Psoas muscle (tissue), 8 donors: ENCODE measurements around the gene ARAP3. TPM values are rescaled to one million over a fixed set of nuclear protein-coding genes. Genes with fewer than 3 reads are reported as not detected.

Experiments
- ATAC-seq, 4 donors: fragments of 200-7000 bp; cut with Tn5 transposase; one replicate each; pipeline ENCODE4 v1.9.1; 2020; ENCODE audit warnings: moderate library complexity in 3 of 4, mild to moderate bottlenecking in 2 of 4
- DNase-seq, 2 donors: peaks; one replicate each; pipeline ENCODE4 v3.0.0-alpha.2; 2020
- H3K27ac ChIP-seq: fragments of 200-600 bp; one replicate; pipeline ENCODE4 v1.8.0; 2022
- H3K27me3 ChIP-seq, 3 donors: fragments of 200-600 bp in 1 of 3; one replicate each; pipeline versions ENCODE4 v1.6.1 to v1.8.0; 2013 to 2022; ENCODE audit warnings: low read length in 2 of 3, mild to moderate bottlenecking in 2 of 3, moderate library complexity in 1 of 3; ENCODE audit not compliant: insufficient read depth in 3 of 3
- H3K36me3 ChIP-seq, 2 donors: fragments of 200-600 bp in 1 of 2; one replicate each; pipeline versions ENCODE4 v1.6.1 to v1.8.0; 2013 to 2022; ENCODE audit warnings: low read depth in 1 of 2, mild to moderate bottlenecking in 1 of 2, moderate library complexity in 1 of 2; ENCODE audit not compliant: insufficient read depth in 1 of 2
- H3K4me1 ChIP-seq: fragments of 200-600 bp; one replicate; pipeline ENCODE4 v1.8.0; 2022
- H3K4me3 ChIP-seq: fragments of 200-600 bp; one replicate; pipeline ENCODE4 v1.8.0; 2022; ENCODE audit warnings: mild to moderate bottlenecking
- H3K9me3 ChIP-seq: fragments of 200-600 bp; one replicate; pipeline ENCODE4 v1.8.0; 2022
- CTCF ChIP-seq: fragments of 200-600 bp; IDR thresholded peaks from one replicate; pipeline ENCODE4 v1.8.0; 2022; ENCODE audit warnings: antibody characterized with exemption
- WGBS, 3 donors: extraction: QIAGEN DNeasy Blood & Tissue Kit; methylation state at CpG; one replicate each; pipeline versions ENCODE4 v1.1.6 to v1.1.7; 2013; 5-methylcytosine and 5-hydroxymethylcytosine counted together
- intact Hi-C, 2 donors: fragments of 100-400 bp; cut with DNase I; formaldehyde crosslinking; loops; one replicate each; pipeline versions ENCODE4 v1.11.0 to v1.14.2; 2022
- polyA plus RNA-seq, 3 donors: library from polyadenylated mRNA; stranded (reverse); fragments of 200-250 nt; gene quantifications; one replicate each; pipeline ENCODE4 v1.2.3, GENCODE V29; 2013
- total RNA-seq, 4 donors: library from RNA; stranded (reverse); fragmentation: NEBNext Ultra II Directional in 2 of 4; extraction: Animal tissue kit (Norgen Biotek cat#: 25700) in 2 of 4; gene quantifications; one replicate each; pipeline versions ENCODE4 v1.2.1 to v1.2.4, GENCODE V29; 2021 to 2023
- donor health status: healthy with polysubstance abuse.
- donor health status: DM: no; HTN: no; CAD: no; lungs with moderate emphysema.
- donor health status: Bipolar disorder and iron deficiency.
- donor health status: healthy.
- donor health status: DM: yes; HTN: yes; CAD: no.
- donor health status: DM: no; HTN: no; CAD: no.
- donor health status: DM: no; HTN: no; CAD: no.
- donor health status: DM: yes; HTN: yes; CAD: no.

Gene ARAP3
- total and polyA plus RNA-seq, 7 donors, result 2.4 to 10.0 (median 5.2) TPM

GRCh38 chr5:141675672-141676071, 6.4 kb downstream of the ARAP3 start:
- intact Hi-C loops, result no loop called here
- no peak for DNase-seq
- 78 to 81% (median 80%) methylated on average over 4 of the region's 4 CpGs for WGBS, 3 donors
- Histone ChIP-seq H3K36me3 (no peaks in the 10 kb centered on the region), H3K4me3 (no peak overlapping the region), H3K9me3 (no peaks in the 10 kb centered on the region), H3K27me3 (peaks cover 0 to 6% (median 0%) of the 10 kb centered on the region in 3 donors), H3K27ac (no peak overlapping the region), H3K4me1 (no peaks in the 10 kb centered on the region)
- no peak for ATAC-seq
- TF ChIP-seq CTCF, result no peak

GRCh38 chr5:141674747-141675146, 7.3 kb downstream of the ARAP3 start:
- H3K27ac ChIP-seq, result no peak overlapping the region
- ATAC-seq (no peak), DNase-seq (no peak)
- H3K27me3 ChIP-seq, result no peaks in the 10 kb centered on the region
- no peaks in the 10 kb centered on the region for H3K4me1 ChIP-seq
- intact Hi-C loops, result no loop called here
- H3K36me3 ChIP-seq, result no peaks in the 10 kb centered on the region
- no peaks in the 10 kb centered on the region for H3K9me3 ChIP-seq
- no peak overlapping the region for H3K4me3 ChIP-seq
- TF ChIP-seq CTCF, result no peak
- WGBS, 3 donors, result 41 to 45% (median 44%) methylated on average over 5 of the region's 5 CpGs

GRCh38 chr5:141672841-141673813, 8.9 kb downstream of the ARAP3 start:
- Histone ChIP-seq H3K27ac (no peak overlapping the region), H3K4me3 (no peak overlapping the region), H3K27me3 (no peaks in the 10 kb centered on the region), H3K36me3 (no peaks in the 10 kb centered on the region), H3K4me1 (no peaks in the 10 kb centered on the region), H3K9me3 (no peaks in the 10 kb centered on the region)
- WGBS, 3 donors, result 64 to 75% (median 72%) methylated on average over 16 to 19 of the region's 19 CpGs
- DNase-seq (no peak), ATAC-seq (no peak)
- TF ChIP-seq CTCF, result no peak
- intact Hi-C loops, result no loop called here

- Histone ChIP-seq H3K4me1 (no peaks in the 10 kb centered on the region), H3K9me3 (no peaks in the 10 kb centered on the region), H3K36me3 (no peaks in the 10 kb centered on the region), H3K4me3 (no peak overlapping the region), H3K27ac (no peak overlapping the region), H3K27me3 (no peaks in the 10 kb centered on the region)
- DNase-seq (no peak), ATAC-seq (no peak)
- intact Hi-C loops, result no loop called here
- 88 to 95% (median 90%) methylated on average over 23 of the region's 23 CpGs for WGBS, 3 donors
- no peak for TF ChIP-seq CTCF
Measured at GRCh38 chr5:141672071-141672840, 9.8 kb downstream of the ARAP3 start.
